Hematopoietic multipotent progenitor cell treated with erythropoietin and hydrocortisone succinate and interleukin-3 and kit ligand, for 8 days (in vitro differentiated cells): ENCODE measurements around the gene ZC3H14.

Source experiments
- DNase-seq: peaks from one replicate; pipeline ENCODE4 v3.0.0-alpha.2; 2015

ZC3H14 gene

GRCh38 chr14:88553886-88554456 is 8.9 kb upstream of the ZC3H14 start:
- DNase-seq: no peak

- no peak for DNase-seq
These were observed 8.2 kb upstream of the ZC3H14 start, which contains the start of gene PTPN21 for GRCh38 chr14:88554457-88555286. Gene PTPN21, minus strand, starts transcription at chr14:88555007. Its CDS starts 4,590 bp downstream, at chr14:88550417.

- no peak for DNase-seq
These were observed 6.3 kb upstream of the ZC3H14 start for GRCh38 chr14:88556581-88556980.

GRCh38 chr14:88559852-88560251 is 3.0 kb upstream of the ZC3H14 start:
- DNase-seq: no peak

- no peak for DNase-seq
These were observed 356 bp upstream of the ZC3H14 start for GRCh38 chr14:88562532-88562830.

- no peak for DNase-seq
These were observed 1.0 kb downstream of the ZC3H14 start for GRCh38 chr14:88563845-88564244.

GRCh38 chr14:88565427-88565826 is 2.6 kb downstream of the ZC3H14 start:
- DNase-seq: no peak

- DNase-seq: no peak
These were observed 5.4 kb downstream of the ZC3H14 start for GRCh38 chr14:88568196-88568595.

- DNase-seq: no peak
These were observed 9.3 kb downstream of the ZC3H14 start for GRCh38 chr14:88572117-88572516.

GRCh38 chr14:88576222-88576621 is 13.4 kb downstream of the ZC3H14 start:
- no peak for DNase-seq

- DNase-seq: no peak
These were observed 21.6 kb downstream of the ZC3H14 start for GRCh38 chr14:88584451-88584850.

- no peak for DNase-seq
These were observed 25.2 kb downstream of the ZC3H14 start for GRCh38 chr14:88588081-88588480.

- no peak for DNase-seq
These were observed 27.3 kb downstream of the ZC3H14 start for GRCh38 chr14:88590173-88590572.

GRCh38 chr14:88592031-88592430 is 29.2 kb downstream of the ZC3H14 start:
- DNase-seq: no peak

GRCh38 chr14:88597038-88597437 is 34.2 kb downstream of the ZC3H14 start:
- DNase-seq: peak; percentile 7

GRCh38 chr14:88597601-88598000 is 34.8 kb downstream of the ZC3H14 start:
- DNase-seq: no peak

GRCh38 chr14:88598097-88598675 is 35.3 kb downstream of the ZC3H14 start:
- DNase-seq: no peak

GRCh38 chr14:88599326-88599725 is 36.5 kb downstream of the ZC3H14 start:
- DNase-seq: no peak

- no peak for DNase-seq
These were observed 37.1 kb downstream of the ZC3H14 start for GRCh38 chr14:88599761-88600439.

- no peak for DNase-seq
These were observed 41.4 kb downstream of the ZC3H14 start for GRCh38 chr14:88604212-88604611.

- DNase-seq: no peak
These were observed 42.8 kb downstream of the ZC3H14 start for GRCh38 chr14:88605594-88605993.

- DNase-seq: no peak
These were observed 45.0 kb downstream of the ZC3H14 start for GRCh38 chr14:88607829-88608228.

GRCh38 chr14:88611878-88612277 is 49.0 kb downstream of the ZC3H14 start:
- DNase-seq: no peak

- no peak for DNase-seq
These were observed 50.1 kb downstream of the ZC3H14 start for GRCh38 chr14:88612981-88613380.
